Measurements from ENCODE around the gene HOXD10.

The HOXD10 gene

DNA sequence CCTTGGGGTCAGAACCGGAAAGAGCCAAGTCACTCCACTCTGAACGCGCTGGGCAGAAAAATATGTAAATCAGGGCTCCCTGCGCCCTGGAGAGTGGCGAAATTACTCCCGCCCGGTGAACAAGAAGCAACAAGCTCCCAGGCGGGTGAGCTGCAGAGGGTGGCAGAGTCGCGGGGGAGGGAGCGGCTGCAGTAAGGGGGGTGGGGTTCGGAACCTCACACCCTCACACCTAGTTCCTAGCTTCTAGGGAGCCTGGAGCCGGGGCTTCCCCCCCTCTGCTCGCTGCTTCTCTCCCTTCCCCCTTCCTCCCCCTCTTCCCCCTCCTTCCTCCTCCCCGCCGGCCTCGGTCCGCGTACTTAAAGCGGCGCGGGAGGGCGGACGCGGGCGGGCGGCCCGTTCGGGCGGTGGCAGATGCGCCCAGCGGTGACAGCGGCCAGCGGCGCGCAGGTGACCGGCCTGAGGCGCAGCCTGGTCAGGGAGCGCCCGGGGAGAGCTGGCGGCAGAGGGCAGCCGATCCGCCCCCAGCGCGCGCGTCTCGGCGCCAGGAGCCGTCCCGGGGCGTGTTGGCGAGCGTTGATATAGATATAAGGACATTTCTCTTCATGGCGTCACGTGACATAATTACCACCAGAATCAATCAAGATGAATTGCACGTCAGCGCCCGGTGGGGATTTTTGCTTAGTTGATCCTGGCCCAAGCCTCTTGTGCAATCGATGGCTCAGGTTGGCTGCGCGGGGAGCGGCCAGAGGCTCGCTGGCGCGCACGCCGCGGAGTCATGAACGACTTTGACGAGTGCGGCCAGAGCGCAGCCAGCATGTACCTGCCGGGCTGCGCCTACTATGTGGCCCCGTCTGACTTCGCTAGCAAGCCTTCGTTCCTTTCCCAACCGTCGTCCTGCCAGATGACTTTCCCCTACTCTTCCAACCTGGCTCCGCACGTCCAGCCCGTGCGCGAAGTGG lies 9.7 kb upstream of the HOXD10 start, which contains the start of gene HOXD11:
HOXD11 (plus strand) TSS at position 700 of the 959 bp plus-strand sequence; CDS start at position 776, 76 bp downstream.
- no peak within 1 kb of the TSS for H3K4me3 ChIP-seq (ENCODE audit: low read depth, low read length)
- TF ChIP-seq, protein P1, sequence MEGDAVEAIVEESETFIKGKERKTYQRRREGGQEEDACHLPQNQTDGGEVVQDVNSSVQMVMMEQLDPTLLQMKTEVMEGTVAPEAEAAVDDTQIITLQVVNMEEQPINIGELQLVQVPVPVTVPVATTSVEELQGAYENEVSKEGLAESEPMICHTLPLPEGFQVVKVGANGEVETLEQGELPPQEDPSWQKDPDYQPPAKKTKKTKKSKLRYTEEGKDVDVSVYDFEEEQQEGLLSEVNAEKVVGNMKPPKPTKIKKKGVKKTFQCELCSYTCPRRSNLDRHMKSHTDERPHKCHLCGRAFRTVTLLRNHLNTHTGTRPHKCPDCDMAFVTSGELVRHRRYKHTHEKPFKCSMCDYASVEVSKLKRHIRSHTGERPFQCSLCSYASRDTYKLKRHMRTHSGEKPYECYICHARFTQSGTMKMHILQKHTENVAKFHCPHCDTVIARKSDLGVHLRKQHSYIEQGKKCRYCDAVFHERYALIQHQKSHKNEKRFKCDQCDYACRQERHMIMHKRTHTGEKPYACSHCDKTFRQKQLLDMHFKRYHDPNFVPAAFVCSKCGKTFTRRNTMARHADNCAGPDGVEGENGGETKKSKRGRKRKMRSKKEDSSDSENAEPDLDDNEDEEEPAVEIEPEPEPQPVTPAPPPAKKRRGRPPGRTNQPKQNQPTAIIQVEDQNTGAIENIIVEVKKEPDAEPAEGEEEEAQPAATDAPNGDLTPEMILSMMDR (IDR thresholded peaks at IDR 0.05; ENCODE audit: low read depth, low read length): no peak

DNA sequence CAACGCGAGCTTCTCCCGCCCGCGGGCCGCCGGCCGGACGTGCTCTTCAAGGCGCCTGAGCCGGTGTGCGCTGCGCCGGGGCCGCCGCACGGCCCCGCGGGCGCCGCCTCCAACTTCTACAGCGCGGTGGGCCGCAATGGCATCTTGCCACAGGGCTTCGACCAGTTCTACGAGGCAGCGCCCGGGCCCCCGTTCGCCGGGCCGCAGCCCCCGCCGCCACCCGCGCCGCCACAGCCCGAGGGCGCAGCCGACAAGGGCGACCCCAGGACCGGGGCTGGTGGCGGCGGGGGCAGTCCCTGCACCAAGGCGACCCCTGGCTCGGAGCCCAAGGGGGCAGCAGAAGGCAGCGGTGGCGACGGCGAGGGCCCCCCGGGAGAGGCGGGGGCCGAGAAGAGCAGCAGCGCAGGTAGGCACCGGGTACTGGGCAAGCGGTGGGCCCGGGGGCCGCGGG lies 8.8 kb upstream of the HOXD10 start:
- TF ChIP-seq, protein P1 (IDR thresholded peaks at IDR 0.05; ENCODE audit: low read depth, low read length): no peak
- no peak overlapping the region for H3K4me3 ChIP-seq (ENCODE audit: low read depth, low read length)

DNA sequence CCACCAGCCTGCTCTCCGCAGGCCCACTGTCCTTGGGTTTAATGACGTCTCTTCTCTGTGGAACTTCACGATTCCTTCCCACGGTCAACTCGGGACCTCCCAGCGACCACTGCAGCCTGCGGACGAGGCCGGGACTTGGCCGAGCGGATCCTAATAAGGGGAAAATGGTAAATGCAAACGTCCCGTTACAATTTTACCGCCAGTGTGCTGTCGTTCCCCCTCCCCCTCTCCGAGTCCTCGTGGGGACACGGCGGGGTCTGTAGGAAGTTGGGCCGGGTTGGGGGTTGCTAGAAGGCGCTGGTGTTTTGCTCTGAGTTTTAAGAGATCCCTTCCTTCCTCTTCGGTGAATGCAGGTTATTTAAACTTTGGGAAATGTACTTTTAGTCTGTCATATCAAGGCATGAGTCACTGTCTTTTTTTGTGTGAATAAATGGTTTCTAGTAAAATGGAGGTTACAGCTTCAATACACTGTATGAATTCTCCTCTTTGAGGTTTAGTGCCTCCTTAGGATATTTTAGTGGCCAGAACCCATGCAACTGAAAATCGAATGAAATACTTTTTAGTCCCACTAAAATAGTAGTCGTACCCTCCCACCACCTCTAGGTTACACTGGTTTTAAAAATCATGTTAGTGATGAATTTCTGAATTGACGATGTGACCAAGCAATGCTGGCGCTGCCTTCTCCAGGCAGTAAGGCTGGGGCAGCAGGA lies 7.2 kb upstream of the HOXD10 start:
- no peak overlapping the region for H3K4me3 ChIP-seq (ENCODE audit: low read depth, low read length)
- TF ChIP-seq, protein P1 (IDR thresholded peaks at IDR 0.05; ENCODE audit: low read depth, low read length): no peak

DNA sequence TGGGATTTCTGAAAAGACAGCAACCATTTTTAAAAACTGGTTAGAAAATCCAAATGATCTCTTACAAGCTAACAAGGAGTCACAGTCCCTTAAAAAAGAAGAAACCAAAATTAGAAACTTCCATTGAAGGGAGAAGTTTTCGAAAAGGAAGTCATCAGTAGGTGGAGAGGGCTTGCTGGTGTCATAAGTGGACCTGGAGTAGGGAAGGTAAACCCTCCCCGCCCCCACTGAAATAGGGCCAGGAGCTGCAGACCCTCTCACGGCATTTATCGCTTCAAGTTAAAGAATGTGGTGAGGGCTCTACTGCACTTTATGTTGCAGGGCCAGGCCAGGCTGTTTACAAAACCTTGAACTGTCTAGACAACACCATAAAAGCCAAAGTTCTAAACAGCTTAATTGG lies 6.6 kb upstream of the HOXD10 start:
- no peak overlapping the region for H3K4me3 ChIP-seq (ENCODE audit: low read depth, low read length)

DNA sequence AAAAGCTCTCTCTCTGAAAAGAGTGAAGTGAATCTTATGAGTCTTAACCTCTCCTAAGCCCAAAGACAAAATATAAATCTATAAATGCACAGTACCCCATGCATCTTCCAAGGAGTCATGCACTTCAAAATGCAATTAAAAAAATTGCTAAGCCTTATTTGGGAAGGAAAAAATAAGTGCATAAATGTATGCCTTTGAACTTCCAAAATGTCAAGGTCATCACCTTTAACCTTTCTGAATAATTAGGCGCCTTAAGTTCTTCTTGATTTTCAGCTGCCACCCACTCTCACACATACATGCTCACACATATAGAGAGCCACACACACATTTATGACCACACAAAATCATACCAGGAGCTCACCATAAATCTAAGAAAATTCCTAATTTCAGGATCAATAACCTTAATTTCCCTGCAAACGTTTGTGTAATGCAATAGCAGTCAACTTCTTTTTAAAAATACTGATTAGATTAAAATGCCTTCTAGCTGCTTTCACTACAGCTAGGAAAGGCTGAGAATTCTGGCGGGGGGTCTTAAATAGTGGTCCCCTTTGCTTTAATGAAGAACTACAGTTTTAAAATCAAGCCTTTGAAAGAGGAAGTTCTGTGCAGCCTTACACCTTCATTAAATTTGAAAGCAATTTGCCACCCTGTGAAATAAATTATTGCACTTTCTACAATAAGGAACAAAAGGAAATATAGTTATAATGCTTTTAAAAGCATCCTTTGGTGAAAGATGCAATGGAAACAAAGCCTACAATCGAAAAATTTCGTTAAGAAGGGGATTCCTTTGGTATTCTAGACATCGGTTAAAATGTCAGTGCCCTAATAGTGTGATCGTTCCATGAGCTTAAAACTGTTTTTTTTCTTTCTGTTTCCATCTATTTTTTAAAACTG lies 5.9 kb upstream of the HOXD10 start:
- H3K4me3 ChIP-seq (ENCODE audit: low read depth, low read length): no peak overlapping the region
- TF ChIP-seq, protein P1 (IDR thresholded peaks at IDR 0.05; ENCODE audit: low read depth, low read length): no peak

More for the DNA sequence above, 6.6 kb upstream of the HOXD10 start:
- TF ChIP-seq, protein P1 (IDR thresholded peaks at IDR 0.05; ENCODE audit: low read depth, low read length): no peak

DNA sequence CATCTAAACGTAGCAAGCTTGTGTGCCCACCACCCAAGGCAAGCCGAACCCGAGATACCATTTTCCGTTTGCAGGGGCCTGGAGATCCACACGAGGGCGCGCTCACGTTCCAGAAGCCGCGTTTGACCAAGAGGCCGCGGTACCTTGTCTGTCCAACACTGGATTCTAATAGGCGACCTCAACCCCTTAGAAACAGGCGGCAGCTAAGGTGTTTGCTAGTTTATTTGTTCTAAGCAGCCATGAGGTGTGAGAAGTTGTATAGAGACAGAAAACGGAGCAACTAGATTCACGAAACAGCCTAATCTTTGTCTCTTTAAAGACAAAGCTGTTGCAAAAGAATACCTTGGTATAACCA lies 5.3 kb upstream of the HOXD10 start:
- no peak overlapping the region for H3K4me3 ChIP-seq (ENCODE audit: low read depth, low read length)
- TF ChIP-seq, protein P1 (IDR thresholded peaks at IDR 0.05; ENCODE audit: low read depth, low read length): peak; percentile 73

Data from WI38 (cell line).